Esophagus muscularis mucosa (tissue), 4 donors: ENCODE results near the gene LRCOL1. TPM values are rescaled to one million over a fixed set of nuclear protein-coding genes. Genes with fewer than 3 reads are reported as not detected.

Source experiments
- DNase-seq: peaks from one replicate; pipeline ENCODE4 v3.0.0-alpha.2; 2017; ENCODE audit errors: extremely low spot score
- H3K27ac ChIP-seq, 4 donors: fragments of 200-600 bp; sonication (generic); replicated peaks in 1 of 4; 1 replicate in 3 of 4; 2 replicates in 1 of 4; pipeline ENCODE4 v1.5.1; 2016 to 2019; ENCODE audit warnings: mild to moderate bottlenecking in 1 of 4
- H3K27me3 ChIP-seq, 4 donors: fragments of 200-600 bp; sonication (generic); one replicate each; pipeline versions ENCODE4 v1.5.1 to v1.6.0; 2016 to 2019
- H3K36me3 ChIP-seq, 4 donors: fragments of 200-600 bp; sonication (generic); one replicate each; pipeline ENCODE4 v1.5.1; 2016 to 2019
- H3K4me1 ChIP-seq, 4 donors: fragments of 200-600 bp; sonication (generic); one replicate each; pipeline ENCODE4 v1.5.1; 2016 to 2019
- H3K4me3 ChIP-seq, 4 donors: fragments of 200-600 bp; sonication (generic); 1 replicate in 2 of 4; 2 replicates in 2 of 4; pipeline ENCODE4 v1.5.1; 2016 to 2019; ENCODE audit warnings: mild to moderate bottlenecking in 4 of 4, moderate library complexity in 1 of 4
- H3K9me3 ChIP-seq, 4 donors: fragments of 200-600 bp; sonication (generic); 1 replicate in 3 of 4; 2 replicates in 1 of 4; pipeline ENCODE4 v1.5.1; 2016 to 2019
- CTCF ChIP-seq, 3 experiments: fragments of 200-600 bp in 2 of 3; fragments of 450-650 bp in 1 of 3; sonication (generic) in 2 of 3; IDR thresholded peaks; one replicate each; pipeline ENCODE4 v1.5.1; 2017 to 2019; ENCODE audit warnings: antibody characterized with exemption in 3 of 3, mild to moderate bottlenecking in 2 of 3, moderate library complexity in 1 of 3
- EP300 ChIP-seq: sonication (generic); formaldehyde crosslinking; IDR thresholded peaks from one replicate; pipeline ENCODE4 v1.6.1; 2017; ENCODE audit warnings: antibody characterized with exemption
- POLR2A ChIP-seq: fragments of 450-650 bp; IDR thresholded peaks from one replicate; pipeline ENCODE4 v1.6.1; 2017; ENCODE audit warnings: antibody characterized with exemption, moderate library complexity, mild to moderate bottlenecking, low read depth
- POLR2AphosphoS5 ChIP-seq, 2 donors: sonication (generic); formaldehyde crosslinking; IDR thresholded peaks; one replicate each; pipeline ENCODE4 v1.6.1; 2017; ENCODE audit warnings: antibody characterized with exemption in 2 of 2
- WGBS: methylation state at CpG from one replicate; pipeline ENCODE4 v1.1.5; 2018; 5-methylcytosine and 5-hydroxymethylcytosine counted together
- intact Hi-C: fragments of 100-400 bp; cut with DNase I; formaldehyde crosslinking; loops from one replicate; pipeline ENCODE4 v1.15.1; 2023
- small RNA-seq, 3 donors: library from RNA; depleted of rRNA; stranded (forward); fragments of <200 nt; gene quantifications; one replicate each; pipeline ENCODE3, GENCODE V24; 2016
- total RNA-seq, 4 donors: library from RNA; depleted of rRNA; stranded (reverse); fragments of >200 nt; gene quantifications; one replicate each; pipeline versions ENCODE4 v1.1.0 to v1.2.1, GENCODE V29; 2016

LRCOL1 gene
- total RNA-seq, 4 donors from 2014 or later: not detected

GRCh38 chr12:132555686-132556085, 54.7 kb downstream of the LRCOL1 start:
- TF ChIP-seq EP300: no peak
- no peak for TF ChIP-seq POLR2A
- no peak for TF ChIP-seq POLR2AphosphoS5 (IDR thresholded peaks at IDR 0.05)
- TF ChIP-seq CTCF (IDR thresholded peaks at IDR 0.05): no peak
- peaks cover 12 to 24% (median 20%) of the 10 kb centered on the region in 4 donors for H3K4me1 ChIP-seq

DNA sequence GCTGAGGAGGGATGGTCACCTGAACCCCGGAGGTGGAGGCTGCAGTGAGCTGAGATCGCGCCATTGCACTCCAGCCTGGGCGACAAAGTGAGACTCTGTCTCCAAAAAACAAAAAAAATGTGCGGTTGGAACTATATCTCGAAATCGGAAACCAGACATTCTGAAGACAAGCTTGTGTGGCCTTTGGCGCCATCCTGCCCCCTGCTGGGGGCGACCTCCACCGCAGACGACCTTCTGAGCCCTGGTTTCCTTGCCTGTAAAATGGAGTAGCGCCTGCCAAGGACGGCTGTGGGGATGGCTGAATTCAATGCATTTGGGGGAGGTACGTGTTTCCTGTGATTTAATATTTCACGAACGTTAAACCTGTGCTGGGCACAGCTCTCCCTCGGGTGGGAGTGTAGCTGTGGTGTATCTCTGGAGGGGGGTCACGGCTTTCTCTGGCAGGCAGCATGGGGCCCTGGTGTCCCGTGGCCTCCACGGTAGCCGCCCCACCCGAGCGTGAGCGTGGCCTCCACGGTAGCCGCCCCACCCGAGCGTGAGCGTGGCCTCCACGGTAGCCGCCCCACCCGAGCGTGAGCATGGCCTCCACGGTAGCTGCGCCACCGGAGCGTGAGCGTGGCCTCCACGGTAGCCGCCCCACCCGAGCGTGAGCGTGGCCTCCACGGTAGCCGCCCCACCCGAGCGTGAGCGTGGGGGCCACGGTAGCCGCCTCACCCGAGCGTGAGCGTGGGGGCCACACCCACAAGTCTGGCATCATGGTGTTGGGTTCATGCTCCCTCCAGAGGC, 55.3 kb downstream of the LRCOL1 start:
- H3K27ac ChIP-seq: no peak overlapping the region
- WGBS: 88% methylated on average over 29 of the region's 53 CpGs
- TF ChIP-seq CTCF (IDR thresholded peaks at IDR 0.05): peak in 2 of 3 experiments; percentile 9 to 11
- no peak for TF ChIP-seq EP300
- no peak for TF ChIP-seq POLR2AphosphoS5 (IDR thresholded peaks at IDR 0.05)
- H3K4me1 ChIP-seq: peaks cover 9 to 20% (median 13%) of the 10 kb centered on the region in 4 donors
- no peak for DNase-seq
- intact Hi-C loops: no loop called here
- no peak overlapping the region for H3K4me3 ChIP-seq
- peaks cover 0 to 50% (median 36%) of the 10 kb centered on the region in 4 donors for H3K36me3 ChIP-seq
- no peaks in the 10 kb centered on the region for H3K27me3 ChIP-seq
- no peaks in the 10 kb centered on the region for H3K9me3 ChIP-seq

More at GRCh38 chr12:132555686-132556085, 54.7 kb downstream of the LRCOL1 start:
- Histone ChIP-seq H3K4me3 (no peak overlapping the region), H3K27ac (no peak overlapping the region), H3K9me3 (no peaks in the 10 kb centered on the region), H3K36me3 (peaks cover 0 to 45% (median 32%) of the 10 kb centered on the region in 4 donors), H3K27me3 (no peaks in the 10 kb centered on the region)
- WGBS: 86% methylated on average over 6 of the region's 13 CpGs
- intact Hi-C loops: no loop called here
- DNase-seq: no peak

Small RNA genes within 50 kb of the gene (small RNA-seq; reads per million reads assigned to genes)
- gene MIR6763: 0 reads per million in 3 donors

Other genes starting within 250 kb of the LRCOL1 start
- gene FBRSL1, start 120.4 kb downstream of the LRCOL1 start, total RNA-seq: 10 to 100 TPM; 14.4 to 28.1 (median 18.5) TPM
- 1 to 10 TPM; 1.7 to 4.1 (median 3.7) TPM for gene P2RX2, start 8.2 kb upstream of the LRCOL1 start, total RNA-seq
- gene POLE, start 76.8 kb upstream of the LRCOL1 start, total RNA-seq: 10 to 100 TPM; 17.2 to 32.4 (median 24.8) TPM
- 10 to 100 TPM; 39.7 to 68.4 (median 55.8) TPM for gene PXMP2, start 77.0 kb upstream of the LRCOL1 start, total RNA-seq
- 10 to 100 TPM; 19.9 to 37.0 (median 26.9) TPM for gene PGAM5, start 100.3 kb upstream of the LRCOL1 start, total RNA-seq
- 10 to 100 TPM; 40.2 to 47.2 (median 45.4) TPM for gene ANKLE2, start 151.2 kb upstream of the LRCOL1 start, total RNA-seq
- gene GOLGA3, start 218.3 kb upstream of the LRCOL1 start, total RNA-seq: 100 to 1,000 TPM in 2 of 4 donors, 10 to 100 TPM in 2; 72.3 to 123 (median 93.4) TPM